SK-N-SH treated with all-trans-retinoic acid at 6 μM for 48 hours (cell line): Measurements from ENCODE around the gene PARVG.

ENCODE experiments used
- ATAC-seq: fragments of 200-7000 bp; cut with Tn5 transposase; 3 replicates; pipeline ENCODE4 v1.9.1; 2020; ENCODE audit warnings: mild to moderate bottlenecking, moderate library complexity
- ARNTL ChIP-seq: fragments of 450-650 bp; formaldehyde crosslinking; IDR thresholded peaks from 2 replicates; pipeline ENCODE4 v1.5.0; 2020; ENCODE audit warnings: low read depth, mild to moderate bottlenecking, moderate library complexity, borderline replicate concordance
- BACH2 ChIP-seq: fragments of 250-450 bp; sonication (Bioruptor Pico); IDR thresholded peaks from 2 replicates; pipeline ENCODE4 v1.9.0; 2021; ENCODE audit warnings: mild to moderate bottlenecking, borderline replicate concordance
- CREB5 ChIP-seq: fragments of 250-450 bp; sonication (Bioruptor Pico); IDR thresholded peaks from 2 replicates; pipeline ENCODE4 v1.5.1; 2020; ENCODE audit warnings: low read depth, mild to moderate bottlenecking, moderate library complexity
- CSDC2 ChIP-seq: fragments of 250-450 bp; sonication (Bioruptor Pico); IDR thresholded peaks from 2 replicates; pipeline ENCODE4 v1.5.0; 2020; ENCODE audit warnings: mild to moderate bottlenecking, moderate library complexity
- CSRNP3 ChIP-seq: fragments of 250-450 bp; sonication (Bioruptor Pico); IDR thresholded peaks from 2 replicates; pipeline ENCODE4 v1.5.1; 2021; ENCODE audit warnings: mild to moderate bottlenecking, moderate library complexity
- ESRRG ChIP-seq: fragments of 250-450 bp; sonication (Bioruptor Pico); IDR thresholded peaks from 2 replicates; pipeline ENCODE4 v1.6.1; 2021; ENCODE audit warnings: mild to moderate bottlenecking
- GLIS3 ChIP-seq: fragments of 250-450 bp; sonication (Bioruptor Pico); IDR thresholded peaks from 2 replicates; pipeline ENCODE4 v1.5.0; 2020; ENCODE audit warnings: mild to moderate bottlenecking, moderate library complexity
- ISL1 ChIP-seq: fragments of 250-450 bp; sonication (Bioruptor Pico); IDR thresholded peaks from 2 replicates; pipeline ENCODE4 v2.1.2; 2022; ENCODE audit warnings: mild to moderate bottlenecking, moderate library complexity
- OSR1 ChIP-seq: fragments of 250-450 bp; sonication (Bioruptor Pico); IDR thresholded peaks from 2 replicates; pipeline ENCODE4 v1.8.0; 2022; ENCODE audit warnings: moderate library complexity, mild to moderate bottlenecking, inconsistent platforms
- PATZ1 ChIP-seq: fragments of 250-450 bp; sonication (Bioruptor Pico); IDR thresholded peaks from 2 replicates; pipeline ENCODE4 v1.8.0; 2020; ENCODE audit warnings: mild to moderate bottlenecking, moderate library complexity, borderline replicate concordance
- POU6F1 ChIP-seq: fragments of 250-450 bp; sonication (Bioruptor Pico); IDR thresholded peaks from 2 replicates; pipeline ENCODE4 v1.8.0; 2021; ENCODE audit warnings: low read depth, mild to moderate bottlenecking, moderate library complexity, borderline replicate concordance
- PPARA ChIP-seq: fragments of 250-450 bp; sonication (Bioruptor Pico); IDR thresholded peaks from 2 replicates; pipeline ENCODE4 v1.5.0; 2020; ENCODE audit warnings: mild to moderate bottlenecking, borderline replicate concordance
- SNAI2 ChIP-seq: fragments of 250-450 bp; sonication (Bioruptor Pico); IDR thresholded peaks from 2 replicates; pipeline ENCODE4 v1.5.0; 2020; ENCODE audit warnings: mild to moderate bottlenecking, moderate library complexity
- TOX ChIP-seq: fragments of 250-450 bp; sonication (Bioruptor Pico); IDR thresholded peaks from 2 replicates; pipeline ENCODE4 v1.8.0; 2021; ENCODE audit warnings: mild to moderate bottlenecking, moderate library complexity, borderline replicate concordance
- TSHZ2 ChIP-seq: fragments of 250-450 bp; sonication (Bioruptor Pico); IDR thresholded peaks from 2 replicates; pipeline ENCODE4 v1.5.0; 2020; ENCODE audit warnings: mild to moderate bottlenecking, moderate library complexity
- ZC3H10 ChIP-seq: fragments of 250-450 bp; sonication (Bioruptor Pico); IDR thresholded peaks from 2 replicates; pipeline ENCODE4 v1.5.1; 2021; ENCODE audit warnings: mild to moderate bottlenecking, moderate library complexity
- ZFP3 ChIP-seq: fragments of 250-450 bp; sonication (Bioruptor Pico); IDR thresholded peaks from 2 replicates; pipeline ENCODE4 v1.5.0; 2020; ENCODE audit warnings: mild to moderate bottlenecking, moderate library complexity
- ZFP30 ChIP-seq: fragments of 450-650 bp; formaldehyde crosslinking; IDR thresholded peaks from 2 replicates; pipeline ENCODE4 v1.5.0; 2022; ENCODE audit warnings: mild to moderate bottlenecking, moderate library complexity
- ZNF565 ChIP-seq: fragments of 450-650 bp; formaldehyde crosslinking; conservative IDR thresholded peaks from 2 replicates; pipeline ENCODE4 v1.5.0; 2020; ENCODE audit warnings: low read depth, mild to moderate bottlenecking, moderate library complexity
- ZNF70 ChIP-seq: fragments of 450-650 bp; formaldehyde crosslinking; IDR thresholded peaks from 2 replicates; pipeline ENCODE4 v1.5.0; 2020; ENCODE audit warnings: mild to moderate bottlenecking, moderate library complexity
- ZNF8 ChIP-seq: fragments of 450-650 bp; formaldehyde crosslinking; IDR thresholded peaks from 2 replicates; pipeline ENCODE4 v1.5.0; 2020; ENCODE audit warnings: mild to moderate bottlenecking, moderate library complexity

The PARVG gene

GRCh38 chr22:44180706-44181032, at the start of gene PARVG:
PARVG (plus strand) TSS chr22:44180925; CDS start chr22:44183330, 2,405 bp downstream.
- peak; percentile 26; the same call in 1 of the 3 replicates for ATAC-seq

GRCh38 chr22:44131412-44131811, 49.3 kb upstream of the PARVG start:
- no peak for TF ChIP-seq ZNF8 (CRISPR knock-in tag)
- no peak for TF ChIP-seq CSDC2
- no peak for TF ChIP-seq POU6F1 (CRISPR knock-in tag)
- TF ChIP-seq BACH2 = no peak
- TF ChIP-seq ZNF565 (CRISPR knock-in tag) = no peak
- no peak for TF ChIP-seq ARNTL (CRISPR knock-in tag)
- TF ChIP-seq TSHZ2 (CRISPR knock-in tag) = no peak
- no peak for TF ChIP-seq ZFP30 (CRISPR knock-in tag)
- no peak for TF ChIP-seq ZNF70

More at GRCh38 chr22:44180706-44181032, at the start of gene PARVG:
- TF ChIP-seq OSR1 (CRISPR knock-in tag) (no peak), PATZ1 (CRISPR knock-in tag) (no peak), PPARA (no peak), CSRNP3 (no peak), TSHZ2 (CRISPR knock-in tag) (no peak), CSDC2 (no peak), TOX (no peak), CREB5 (no peak), ZFP30 (CRISPR knock-in tag) (no peak), GLIS3 (CRISPR knock-in tag) (no peak), ARNTL (CRISPR knock-in tag) (no peak), SNAI2 (no peak)

GRCh38 chr22:44131989-44132685, 48.6 kb upstream of the PARVG start:
- ATAC-seq = no peak
- TF ChIP-seq CREB5 = no peak
- no peak for TF ChIP-seq GLIS3 (CRISPR knock-in tag)
- no peak for TF ChIP-seq ZNF565 (CRISPR knock-in tag)
- no peak for TF ChIP-seq ZFP30 (CRISPR knock-in tag)
- no peak for TF ChIP-seq SNAI2
- TF ChIP-seq CSRNP3 = no peak
- TF ChIP-seq BACH2 = no peak
- no peak for TF ChIP-seq ESRRG (CRISPR knock-in tag)
- TF ChIP-seq PPARA = no peak
- TF ChIP-seq CSDC2 = no peak
- no peak for TF ChIP-seq TOX
- TF ChIP-seq ZNF8 (CRISPR knock-in tag) = no peak
- no peak for TF ChIP-seq ZFP3 (CRISPR knock-in tag)
- no peak for TF ChIP-seq ARNTL (CRISPR knock-in tag)
- TF ChIP-seq ISL1 (CRISPR knock-in tag) = no peak
- no peak for TF ChIP-seq ZC3H10 (CRISPR knock-in tag)
- no peak for TF ChIP-seq OSR1 (CRISPR knock-in tag)

More at GRCh38 chr22:44131412-44131811, 49.3 kb upstream of the PARVG start:
- no peak for ATAC-seq
